GM23338 (cell line): ENCODE data around the gene GTF2H4. TPM values are rescaled to one million over a fixed set of nuclear protein-coding genes. Genes with fewer than 3 reads are reported as not detected.
"Not testable (repeated sequence)": the region's sequence is repeated elsewhere in the genome, so short reads cannot be mapped to it uniquely, and the experiment has no call there.

Experiments
- ATAC-seq: fragments of 200-7000 bp; cut with Tn5 transposase; 3 replicates; pipeline ENCODE4 v1.9.1; 2020
- DNase-seq: peaks from one replicate; pipeline ENCODE4 v3.0.0-alpha.2; 2015; ENCODE audit warnings: low spot score
- H2AFZ ChIP-seq: fragments of 200-600 bp; sonication (generic); 2 replicates; pipeline ENCODE4 v1.8.0; 2016; ENCODE audit warnings: antibody characterized with exemption, mild to moderate bottlenecking, moderate library complexity
- H3F3A ChIP-seq: fragments of 200-600 bp; sonication (generic); replicated peaks from 2 replicates; pipeline ENCODE4 v1.8.0; 2017; ENCODE audit warnings: antibody characterized with exemption, mixed run types, low read depth
- H3K27ac ChIP-seq: fragments of 200-600 bp; sonication (generic); 2 replicates; pipeline ENCODE4 v1.6.1; 2016; ENCODE audit warnings: low read depth
- H3K27me3 ChIP-seq: fragments of 200-600 bp; sonication (generic); 2 replicates; pipeline ENCODE4 v1.8.0; 2016; ENCODE audit warnings: mild to moderate bottlenecking, mixed run types, moderate library complexity; ENCODE audit not compliant: insufficient read depth
- H3K36me3 ChIP-seq: fragments of 200-600 bp; sonication (generic); 2 replicates; pipeline ENCODE4 v1.8.0; 2016; ENCODE audit warnings: mild to moderate bottlenecking; ENCODE audit not compliant: insufficient read depth
- H3K4me1 ChIP-seq: fragments of 200-600 bp; sonication (generic); 2 replicates; pipeline ENCODE4 v1.8.0; 2016; ENCODE audit warnings: mild to moderate bottlenecking, moderate library complexity; ENCODE audit not compliant: insufficient read depth
- H3K4me2 ChIP-seq: fragments of 200-600 bp; sonication (generic); 2 replicates; pipeline ENCODE4 v1.7.1; 2017; ENCODE audit warnings: mixed run types
- H3K4me3 ChIP-seq: fragments of 200-600 bp; sonication (generic); 2 replicates; pipeline ENCODE4 v1.6.1; 2016; ENCODE audit warnings: mixed run types
- H3K79me2 ChIP-seq: fragments of 200-600 bp; sonication (generic); replicated peaks from 2 replicates; pipeline ENCODE4 v1.8.0; 2017; ENCODE audit warnings: mild to moderate bottlenecking; ENCODE audit not compliant: insufficient read depth
- H3K9me2 ChIP-seq: fragments of 200-600 bp; sonication (generic); 2 replicates; pipeline ENCODE4 v1.8.0; 2017; ENCODE audit not compliant: insufficient read depth
- H4K20me1 ChIP-seq: fragments of 200-600 bp; sonication (generic); replicated peaks from 2 replicates; pipeline ENCODE4 v1.8.0; 2017; ENCODE audit warnings: mild to moderate bottlenecking; ENCODE audit not compliant: insufficient read depth
- H3K27ac Mint-ChIP-seq: 2 replicates; pipeline ENCODE4 v1.8.0; 2020; ENCODE audit warnings: inconsistent platforms, mild to moderate bottlenecking, moderate library complexity, mixed read lengths
- H3K27me3 Mint-ChIP-seq: 3 replicates; pipeline ENCODE4 v1.8.0; 2022; ENCODE audit warnings: low read depth, mild to moderate bottlenecking, moderate library complexity, mixed read lengths, inconsistent platforms; ENCODE audit not compliant: insufficient read depth, poor library complexity
- H3K36me3 Mint-ChIP-seq: 3 replicates; pipeline ENCODE4 v1.8.0; 2021; ENCODE audit warnings: low read depth, mild to moderate bottlenecking, inconsistent platforms, moderate library complexity, mixed read lengths
- H3K4me1 Mint-ChIP-seq: 3 replicates; pipeline ENCODE4 v1.8.0; 2020; ENCODE audit warnings: mild to moderate bottlenecking, inconsistent platforms, mixed read lengths
- H3K4me3 Mint-ChIP-seq: 3 replicates; pipeline ENCODE4 v1.8.0; 2021; ENCODE audit warnings: moderate library complexity, mild to moderate bottlenecking, inconsistent platforms, mixed read lengths
- H3K9me3 Mint-ChIP-seq: 3 replicates; pipeline ENCODE4 v1.8.0; 2020; ENCODE audit warnings: moderate library complexity, mild to moderate bottlenecking, inconsistent platforms, mixed read lengths
- CREB1 ChIP-seq: fragments of 250-450 bp; sonication (Bioruptor Pico); IDR thresholded peaks from 2 replicates; pipeline ENCODE4 v1.5.0; 2020; ENCODE audit warnings: low read depth, mild to moderate bottlenecking, moderate library complexity
- CTCF ChIP-seq, 2 experiments: fragments of 200-600 bp in 1 of 2; sonication (generic) in 1 of 2; conservative IDR thresholded peaks; 2 replicates each; pipeline versions ENCODE4 v1.5.1 to v1.6.1; 2016 to 2017; ENCODE audit warnings: antibody characterized with exemption in 2 of 2, low read depth in 2 of 2, mild to moderate bottlenecking in 2 of 2, moderate library complexity in 1 of 2
- ETS1 ChIP-seq: IDR thresholded peaks from 2 replicates; pipeline ENCODE4 v1.6.1; 2016; ENCODE audit warnings: antibody characterized with exemption
- EZH2 ChIP-seq: fragments of 200-600 bp; sonication (generic); IDR thresholded peaks from one replicate; pipeline ENCODE4 v1.8.0; 2017; ENCODE audit warnings: antibody characterized with exemption, mild to moderate bottlenecking, low read depth; ENCODE audit not compliant: unreplicated experiment
- EZH2phosphoT487 ChIP-seq: fragments of 200-600 bp; sonication (generic); IDR thresholded peaks from one replicate; pipeline ENCODE4 v1.8.1; 2018; ENCODE audit warnings: antibody characterized with exemption; ENCODE audit not compliant: unreplicated experiment
- JUNB ChIP-seq: IDR thresholded peaks from one replicate; pipeline ENCODE4 v1.6.1; 2016; ENCODE audit warnings: antibody characterized with exemption; ENCODE audit not compliant: unreplicated experiment
- NANOG ChIP-seq: IDR thresholded peaks from 2 replicates; pipeline ENCODE4 v1.6.1; 2016; ENCODE audit warnings: antibody characterized with exemption, borderline replicate concordance
- POLR2AphosphoS5 ChIP-seq: IDR thresholded peaks from 2 replicates; pipeline ENCODE4 v1.6.1; 2016; ENCODE audit warnings: antibody characterized with exemption, low read depth
- STAT1 ChIP-seq: IDR thresholded peaks from one replicate; pipeline ENCODE4 v1.6.1; 2016; ENCODE audit warnings: antibody characterized with exemption; ENCODE audit not compliant: unreplicated experiment
- ZNF114 ChIP-seq: fragments of 250-450 bp; sonication (Bioruptor Pico); IDR thresholded peaks from 2 replicates; pipeline ENCODE4 v1.5.0; 2020; ENCODE audit warnings: mild to moderate bottlenecking, moderate library complexity
- ZNF331 ChIP-seq: fragments of 250-450 bp; sonication (Bioruptor Pico); IDR thresholded peaks from 2 replicates; pipeline ENCODE4 v1.5.0; 2020; ENCODE audit warnings: low read depth, mild to moderate bottlenecking, moderate library complexity
- ZNF462 ChIP-seq: fragments of 250-450 bp; sonication (Bioruptor Pico); IDR thresholded peaks from 2 replicates; pipeline ENCODE4 v1.5.0; 2020; ENCODE audit warnings: mild to moderate bottlenecking, moderate library complexity
- polyA plus RNA-seq: library from polyadenylated mRNA; unstranded; fragments of >200 nt; fragmentation: Nextera tagmentation; extraction: Ambion mirVana; gene quantifications from 2 replicates; pipeline ENCODE4 v1.2.1, GENCODE V29; 2016
- total RNA-seq: library from RNA; depleted of rRNA; stranded (reverse); fragments of >200 nt; shearing (Covaris generic); gene quantifications from 2 replicates; pipeline ENCODE4 v1.2.3, GENCODE V29; 2014

GTF2H4 gene
- total and polyA plus RNA-seq, 2 experiments from 2014 or later: 14.8 to 32.6 TPM

GRCh38 chr6:30924040-30924627, 16.1 kb downstream of the GTF2H4 start:
- not testable (repeated sequence) for ATAC-seq, H3F3A ChIP-seq, H3K4me3 ChIP-seq, H3K9me2 ChIP-seq, H3K36me3 ChIP-seq, H3K4me3 Mint-ChIP-seq, H3K79me2 ChIP-seq, H3K4me2 ChIP-seq, H3K27ac ChIP-seq, H3K4me1 ChIP-seq, H4K20me1 ChIP-seq, H2AFZ ChIP-seq, H3K27me3 ChIP-seq, DNase-seq
- H3K27ac Mint-ChIP-seq: peak overlapping the region; percentile 84; the same call in 1 of the 2 replicates
- peaks cover 19% of the 10 kb centered on the region for H3K4me1 Mint-ChIP-seq
- peaks cover 11% of the 10 kb centered on the region for H3K9me3 Mint-ChIP-seq
- H3K27me3 Mint-ChIP-seq: peaks cover 15% of the 10 kb centered on the region
- peaks cover 73% of the 10 kb centered on the region for H3K36me3 Mint-ChIP-seq

- H2AFZ ChIP-seq: no peak overlapping the region
- H3K4me2 ChIP-seq: no peak overlapping the region
- peaks cover 14% of the 10 kb centered on the region for H3K9me3 Mint-ChIP-seq
- no peak for DNase-seq
- H3K79me2 ChIP-seq: no peaks in the 10 kb centered on the region
- peaks cover 13% of the 10 kb centered on the region for H3K27me3 Mint-ChIP-seq
- H3K27ac Mint-ChIP-seq: no peak overlapping the region
- H3K4me1 Mint-ChIP-seq: peaks cover 19% of the 10 kb centered on the region
- ATAC-seq: no peak
- no peaks in the 10 kb centered on the region for H3K4me1 ChIP-seq
- no peaks in the 10 kb centered on the region; the same call in 1 of the 2 replicates for H4K20me1 ChIP-seq
- H3K4me3 ChIP-seq: no peak overlapping the region
- H3F3A ChIP-seq: no peaks in the 10 kb centered on the region
- no peak overlapping the region for H3K4me3 Mint-ChIP-seq
- H3K36me3 ChIP-seq: no peaks in the 10 kb centered on the region
- peaks cover 56% of the 10 kb centered on the region for H3K36me3 Mint-ChIP-seq
- H3K9me2 ChIP-seq: no peaks in the 10 kb centered on the region
- no peaks in the 10 kb centered on the region for H3K27me3 ChIP-seq
- no peak overlapping the region for H3K27ac ChIP-seq
- TF ChIP-seq ZNF462: no peak
- no peak for TF ChIP-seq ETS1
- no peak for TF ChIP-seq CTCF (conservative IDR thresholded peaks at IDR 0.05; ENCODE audit: low read depth in 2 of 2)
- no peak for TF ChIP-seq CREB1 (CRISPR knock-in tag)
- TF ChIP-seq STAT1: no peak
- TF ChIP-seq EZH2: no peak
- no peak for TF ChIP-seq EZH2phosphoT487
- TF ChIP-seq JUNB: no peak
- TF ChIP-seq ZNF331 (CRISPR knock-in tag): no peak
- TF ChIP-seq POLR2AphosphoS5: no peak
- no peak for TF ChIP-seq ZNF114 (CRISPR knock-in tag)
- no peak for TF ChIP-seq NANOG
Observed at GRCh38 chr6:30926644-30927043, 18.6 kb downstream of the GTF2H4 start.
